Measurements from ENCODE around the gene SEC24A. TPM values are rescaled to one million over a fixed set of nuclear protein-coding genes. Genes with fewer than 3 reads are reported as not detected.

The SEC24A gene
- total RNA-seq, 4 donors from 2014 or later: 11.4 to 18.3 (median 13.6) TPM

DNA sequence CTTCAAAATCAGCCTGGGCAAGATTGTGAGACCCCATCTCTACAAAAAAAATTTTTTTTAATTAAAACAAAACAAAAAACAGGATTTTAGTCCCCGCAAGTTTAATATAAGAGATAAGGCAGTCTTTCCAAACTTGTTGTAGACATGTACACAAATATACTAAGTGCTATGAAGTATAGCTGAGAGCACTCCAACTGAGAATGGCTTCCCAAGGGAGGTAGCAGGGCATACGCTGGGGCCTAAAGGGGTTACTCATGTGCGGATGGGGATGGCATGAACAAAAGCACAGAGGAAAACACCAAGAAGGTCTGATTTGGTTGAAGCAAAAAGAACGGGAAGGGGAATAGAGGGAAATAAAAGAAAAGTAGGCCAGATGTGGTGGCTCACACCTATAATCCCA lies 37.1 kb upstream of the SEC24A start:
- in situ Hi-C loops (cut with MboI; ENCODE audit: low sequenced_read_pairs in 4 of 4) (no loop called here), intact Hi-C loops (cut with DNase I; ENCODE audit: low total_unique reads) (no loop called here)
- Histone ChIP-seq H3K4me3 (no peak overlapping the region), H3K4me1 (peaks cover 18 to 35% of the 10 kb centered on the region in 2 donors), H3K36me3 (peaks cover 0 to 81% of the 10 kb centered on the region in 2 donors), H3K9me3 (no peaks in the 10 kb centered on the region), H3K27me3 (no peaks in the 10 kb centered on the region), H3K27ac (peak overlapping the region; percentile 18 to 80 (median 56))
- ATAC-seq: no peak
- no peak for TF ChIP-seq CTCF (IDR thresholded peaks at IDR 0.05 in 4 of 5, conservative IDR thresholded peaks at IDR 0.05 in 1 of 5)
- TF ChIP-seq POLR2A (IDR thresholded peaks at IDR 0.05): no peak
- no peak for DNase-seq

DNA sequence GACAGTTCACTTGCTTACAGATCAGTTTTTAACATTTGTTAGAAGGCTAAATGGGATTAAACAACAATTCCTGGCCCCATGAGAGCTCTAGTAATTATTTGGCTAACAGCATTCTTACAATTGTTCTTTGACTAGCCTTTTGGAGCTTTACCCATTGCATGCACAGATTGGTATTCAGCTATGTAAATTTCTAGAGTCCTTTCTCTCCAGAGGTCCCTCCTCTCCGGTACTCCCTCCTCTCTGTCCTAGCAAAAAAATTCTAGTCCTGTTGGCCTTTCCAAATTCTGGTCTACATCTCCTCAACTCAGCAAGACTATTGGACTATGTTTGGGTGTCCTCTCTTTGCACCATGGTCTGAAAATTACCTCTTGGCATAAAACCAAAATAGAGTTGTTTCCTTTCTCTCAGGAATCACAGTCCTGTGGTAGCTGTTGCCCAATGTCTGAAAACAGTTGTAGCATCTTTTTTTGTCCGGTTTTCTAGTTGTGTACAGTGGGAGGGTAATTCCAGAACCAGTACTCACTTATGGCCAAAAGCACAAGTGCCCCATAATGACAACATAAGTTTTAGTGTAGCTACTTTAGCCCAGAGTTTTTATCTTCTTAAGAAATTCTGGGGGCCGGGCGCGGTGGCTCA lies 34.0 kb upstream of the SEC24A start:
- Histone ChIP-seq H3K4me1 (peaks cover 14 to 28% of the 10 kb centered on the region in 2 donors), H3K27ac (peak overlapping the region; percentile 12 to 52 (median 33)), H3K27me3 (no peaks in the 10 kb centered on the region), H3K9me3 (no peaks in the 10 kb centered on the region), H3K36me3 (peaks cover 0 to 81% of the 10 kb centered on the region in 2 donors), H3K4me3 (no peak overlapping the region)
- intact Hi-C loops (cut with DNase I; ENCODE audit: low total_unique reads): no loop called here
- no peak for DNase-seq
- ATAC-seq: no peak
- in situ Hi-C loops (cut with MboI; ENCODE audit: low sequenced_read_pairs in 4 of 4): no loop called here
- TF ChIP-seq POLR2A (IDR thresholded peaks at IDR 0.05) (no peak), CTCF (IDR thresholded peaks at IDR 0.05 in 4 of 5, conservative IDR thresholded peaks at IDR 0.05 in 1 of 5) (no peak)

- in situ Hi-C loops (cut with MboI; ENCODE audit: low sequenced_read_pairs in 4 of 4): no loop called here
- Histone ChIP-seq H3K27me3 (no peaks in the 10 kb centered on the region), H3K4me3 (no peak overlapping the region), H3K9me3 (no peaks in the 10 kb centered on the region), H3K36me3 (peaks cover 0 to 70% of the 10 kb centered on the region in 2 donors), H3K4me1 (peaks cover 29 to 32% of the 10 kb centered on the region in 2 donors), H3K27ac (peak overlapping the region; percentile 81 to 96 (median 95))
- TF ChIP-seq CTCF (IDR thresholded peaks at IDR 0.05 in 4 of 5, conservative IDR thresholded peaks at IDR 0.05 in 1 of 5) (no peak), POLR2A (IDR thresholded peaks at IDR 0.05) (no peak)
- intact Hi-C loops (cut with DNase I; ENCODE audit: low total_unique reads): loop anchor here (10.0 kb wide), 1 partner anchor 616 kb away; the partner anchor contains the start of gene VDAC1
- ATAC-seq (peak in 1 of 2 donors; percentile 47), DNase-seq (no peak)
Observed at GRCh38 chr5:134620634-134621033, 28.0 kb upstream of the SEC24A start.

GRCh38 chr5:134625559-134625958 lies 23.0 kb upstream of the SEC24A start:
- intact Hi-C loops (cut with DNase I; ENCODE audit: low total_unique reads) (loop anchor here (2.0 to 10.0 kb wide), 2 partner anchors 33 to 621 kb away; partner anchors contain the start of gene VDAC1), in situ Hi-C loops (cut with MboI; ENCODE audit: low sequenced_read_pairs in 4 of 4) (no loop called here)
- peak overlapping the region; percentile 94 to 97 (median 96) for H3K27ac ChIP-seq
- no peaks in the 10 kb centered on the region for H3K27me3 ChIP-seq
- DNase-seq: no peak
- H3K36me3 ChIP-seq: peaks cover 0 to 22% of the 10 kb centered on the region in 2 donors
- TF ChIP-seq POLR2A (IDR thresholded peaks at IDR 0.05) (no peak), CTCF (IDR thresholded peaks at IDR 0.05 in 4 of 5, conservative IDR thresholded peaks at IDR 0.05 in 1 of 5) (no peak)
- peaks cover 38 to 39% of the 10 kb centered on the region in 2 donors for H3K4me1 ChIP-seq
- peak in 1 of 2 donors; percentile 23 for ATAC-seq
- H3K4me3 ChIP-seq: no peak overlapping the region
- H3K9me3 ChIP-seq: no peaks in the 10 kb centered on the region
